ENCODE data around the gene GLB1L2.

GRCh38 chr11:134287561-134287960 lies 44.2 kb upstream of the GLB1L2 start:
- TF ChIP-seq CTCF (conservative IDR thresholded peaks at IDR 0.05; ENCODE audit: low read depth, low read length) (no peak), NFE2L2 (IDR thresholded peaks at IDR 0.05; ENCODE audit: low read depth, low read length) (no peak), SMC3 (IDR thresholded peaks at IDR 0.05; ENCODE audit: low read depth, low read length) (no peak), MXI1 (IDR thresholded peaks at IDR 0.05; ENCODE audit: borderline replicate concordance, low read depth, low read length) (no peak), POLR2A (IDR thresholded peaks at IDR 0.05; ENCODE audit: low read depth, low read length) (no peak), ELK1 (IDR thresholded peaks at IDR 0.05; ENCODE audit: borderline replicate concordance, low read depth, low read length) (no peak), RCOR1 (IDR thresholded peaks at IDR 0.05; ENCODE audit: insufficient replicate concordance, low read length) (no peak), RFX5 (IDR thresholded peaks at IDR 0.05; ENCODE audit: low read depth, low read length) (no peak), RAD21 (IDR thresholded peaks at IDR 0.05; ENCODE audit: low read length) (no peak), MAFK (IDR thresholded peaks at IDR 0.05; ENCODE audit: low read depth, low read length) (no peak), BHLHE40 (IDR thresholded peaks at IDR 0.05; ENCODE audit: low read depth, low read length) (no peak), USF2 (IDR thresholded peaks at IDR 0.05; ENCODE audit: low read depth, low read length) (no peak)
